ENCODE results near the gene JUN.

DNA sequence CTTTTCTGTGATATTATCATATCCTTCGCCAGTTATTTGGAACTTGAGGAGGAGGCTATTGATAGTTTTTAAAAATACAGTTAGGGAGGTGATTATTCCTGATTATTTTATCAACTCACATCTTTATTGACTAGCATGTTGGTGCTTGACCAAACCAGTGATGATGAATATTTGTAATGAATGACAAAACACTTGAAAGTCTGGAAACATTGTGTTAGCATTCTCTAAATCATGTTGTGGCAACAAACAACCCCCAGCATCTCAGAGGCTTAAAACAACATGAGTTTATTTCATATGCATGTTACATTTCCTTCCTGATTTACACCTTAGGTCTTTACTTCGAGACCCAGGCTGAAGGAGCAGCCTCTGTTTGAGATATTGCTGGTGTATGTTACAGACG, 10.7 kb upstream of the JUN start:
- TF ChIP-seq POLR2A (IDR thresholded peaks at IDR 0.05; ENCODE audit: low read depth, low read length) (no peak), CTCF (IDR thresholded peaks at IDR 0.05; ENCODE audit: extremely low read depth in 1 of 2, insufficient read depth in 1 of 2, low read depth in 1 of 2, low read length in 2 of 2) (no peak), POLR2AphosphoS5 (IDR thresholded peaks at IDR 0.05; ENCODE audit: insufficient read depth, low read depth, low read length) (no peak), EZH2 (IDR thresholded peaks at IDR 0.05; ENCODE audit: borderline replicate concordance, low read depth, low read length, severe bottlenecking) (no peak), JUN (IDR thresholded peaks at IDR 0.05; ENCODE audit: borderline replicate concordance, insufficient read depth, insufficient read length, low read depth) (no peak), FOS (IDR thresholded peaks at IDR 0.05; ENCODE audit: borderline replicate concordance, insufficient read depth, low read length) (no peak)

Measured in endothelial cell of umbilical vein (primary cell).